HepG2 (cell line): Measurements from ENCODE around the gene PPM1F.

ENCODE experiments used
- TCF7L2 ChIP-seq: IDR thresholded peaks from 2 replicates; pipeline ENCODE4 v1.6.1; 2011; ENCODE audit warnings: mild to moderate bottlenecking, low read depth, low read length, moderate library complexity
- YY1 ChIP-seq: IDR thresholded peaks from 2 replicates; pipeline ENCODE4 v1.6.1; 2011; ENCODE audit warnings: low read length, low read depth, moderate library complexity, mild to moderate bottlenecking; ENCODE audit not compliant: insufficient read depth, insufficient replicate concordance
- ZNF7 ChIP-seq: IDR thresholded peaks from 2 replicates; pipeline ENCODE4 v1.6.1; 2016; ENCODE audit warnings: missing biosample characterization, missing genetic modification reagents
- ZSCAN9 ChIP-seq: IDR thresholded peaks from 2 replicates; pipeline ENCODE4 v1.6.1; 2016; ENCODE audit warnings: borderline replicate concordance
- TF ChIP-seq, protein P1 (sequence below): sonication (generic); formaldehyde crosslinking; IDR thresholded peaks from 2 replicates; pipeline ENCODE4 v1.5.0; 2020; ENCODE audit warnings: mild to moderate bottlenecking, missing genetic modification reagents
- TF ChIP-seq, protein P2 (sequence below): fragments of 450-650 bp; IDR thresholded peaks from 2 replicates; pipeline ENCODE4 v1.6.1; 2017; ENCODE audit warnings: mild to moderate bottlenecking
- TF ChIP-seq, protein P3 (sequence below), 2 experiments: sonication (generic) in 1 of 2; formaldehyde crosslinking in 1 of 2; IDR thresholded peaks; 2 replicates each; pipeline versions ENCODE4 v1.5.1 to v1.6.1; 2011 to 2020; ENCODE audit warnings: borderline replicate concordance in 1 of 2, low read depth in 1 of 2, low read length in 1 of 2, mild to moderate bottlenecking in 1 of 2, missing genetic modification reagents in 1 of 2, moderate library complexity in 1 of 2
- TF ChIP-seq, protein P4 (sequence below): sonication (generic); formaldehyde crosslinking; IDR thresholded peaks from 2 replicates; pipeline ENCODE4 v1.5.0; 2020; ENCODE audit warnings: mild to moderate bottlenecking, missing genetic modification reagents, moderate library complexity
- TF ChIP-seq, protein P5 (sequence below), 2 experiments: sonication (generic) in 1 of 2; formaldehyde crosslinking in 1 of 2; IDR thresholded peaks; 2 replicates each; pipeline versions ENCODE4 v1.4.0 to v1.6.1; 2018 to 2020; ENCODE audit warnings: missing genetic modification reagents in 2 of 2, borderline replicate concordance in 1 of 2, low read depth in 1 of 2, mild to moderate bottlenecking in 1 of 2, missing biosample characterization in 1 of 2
- TF ChIP-seq, protein P6 (sequence below): sonication (generic); formaldehyde crosslinking; IDR thresholded peaks from 2 replicates; pipeline ENCODE4 v1.8.1; 2023; ENCODE audit warnings: mild to moderate bottlenecking, moderate library complexity, missing genetic modification reagents

DNA sequence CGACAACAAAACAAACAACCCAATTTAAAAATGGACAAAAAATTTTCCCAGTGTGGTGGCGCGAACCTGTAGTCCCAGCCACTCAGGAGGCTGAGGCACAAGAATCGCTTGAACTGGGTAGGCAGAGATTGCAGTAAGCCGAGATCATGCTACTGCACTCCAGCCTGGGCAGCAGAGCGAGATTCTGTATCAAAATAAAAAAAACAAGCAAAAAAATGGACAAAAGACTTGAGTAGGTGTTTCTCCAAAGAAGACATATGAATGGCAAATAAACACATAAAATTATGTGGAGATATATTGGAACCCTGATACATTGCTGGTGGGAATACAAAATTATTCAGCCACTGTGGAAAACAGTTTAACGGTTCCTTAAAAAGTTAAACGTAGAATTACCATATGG lies 57.8 kb downstream of the PPM1F start:
- TF ChIP-seq, protein P1, sequence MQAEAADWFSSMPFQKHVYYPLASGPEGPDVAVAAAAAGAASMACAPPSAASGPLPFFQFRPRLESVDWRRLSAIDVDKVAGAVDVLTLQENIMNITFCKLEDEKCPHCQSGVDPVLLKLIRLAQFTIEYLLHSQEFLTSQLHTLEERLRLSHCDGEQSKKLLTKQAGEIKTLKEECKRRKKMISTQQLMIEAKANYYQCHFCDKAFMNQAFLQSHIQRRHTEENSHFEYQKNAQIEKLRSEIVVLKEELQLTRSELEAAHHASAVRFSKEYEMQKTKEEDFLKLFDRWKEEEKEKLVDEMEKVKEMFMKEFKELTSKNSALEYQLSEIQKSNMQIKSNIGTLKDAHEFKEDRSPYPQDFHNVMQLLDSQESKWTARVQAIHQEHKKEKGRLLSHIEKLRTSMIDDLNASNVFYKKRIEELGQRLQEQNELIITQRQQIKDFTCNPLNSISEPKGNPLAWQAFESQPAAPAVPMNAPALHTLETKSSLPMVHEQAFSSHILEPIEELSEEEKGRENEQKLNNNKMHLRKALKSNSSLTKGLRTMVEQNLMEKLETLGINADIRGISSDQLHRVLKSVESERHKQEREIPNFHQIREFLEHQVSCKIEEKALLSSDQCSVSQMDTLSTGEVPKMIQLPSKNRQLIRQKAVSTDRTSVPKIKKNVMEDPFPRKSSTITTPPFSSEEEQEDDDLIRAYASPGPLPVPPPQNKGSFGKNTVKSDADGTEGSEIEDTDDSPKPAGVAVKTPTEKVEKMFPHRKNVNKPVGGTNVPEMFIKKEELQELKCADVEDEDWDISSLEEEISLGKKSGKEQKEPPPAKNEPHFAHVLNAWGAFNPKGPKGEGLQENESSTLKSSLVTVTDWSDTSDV (CRISPR knock-in tag): no peak
- no peak for TF ChIP-seq ZSCAN9 (CRISPR knock-in tag)
- TF ChIP-seq, protein P2, sequence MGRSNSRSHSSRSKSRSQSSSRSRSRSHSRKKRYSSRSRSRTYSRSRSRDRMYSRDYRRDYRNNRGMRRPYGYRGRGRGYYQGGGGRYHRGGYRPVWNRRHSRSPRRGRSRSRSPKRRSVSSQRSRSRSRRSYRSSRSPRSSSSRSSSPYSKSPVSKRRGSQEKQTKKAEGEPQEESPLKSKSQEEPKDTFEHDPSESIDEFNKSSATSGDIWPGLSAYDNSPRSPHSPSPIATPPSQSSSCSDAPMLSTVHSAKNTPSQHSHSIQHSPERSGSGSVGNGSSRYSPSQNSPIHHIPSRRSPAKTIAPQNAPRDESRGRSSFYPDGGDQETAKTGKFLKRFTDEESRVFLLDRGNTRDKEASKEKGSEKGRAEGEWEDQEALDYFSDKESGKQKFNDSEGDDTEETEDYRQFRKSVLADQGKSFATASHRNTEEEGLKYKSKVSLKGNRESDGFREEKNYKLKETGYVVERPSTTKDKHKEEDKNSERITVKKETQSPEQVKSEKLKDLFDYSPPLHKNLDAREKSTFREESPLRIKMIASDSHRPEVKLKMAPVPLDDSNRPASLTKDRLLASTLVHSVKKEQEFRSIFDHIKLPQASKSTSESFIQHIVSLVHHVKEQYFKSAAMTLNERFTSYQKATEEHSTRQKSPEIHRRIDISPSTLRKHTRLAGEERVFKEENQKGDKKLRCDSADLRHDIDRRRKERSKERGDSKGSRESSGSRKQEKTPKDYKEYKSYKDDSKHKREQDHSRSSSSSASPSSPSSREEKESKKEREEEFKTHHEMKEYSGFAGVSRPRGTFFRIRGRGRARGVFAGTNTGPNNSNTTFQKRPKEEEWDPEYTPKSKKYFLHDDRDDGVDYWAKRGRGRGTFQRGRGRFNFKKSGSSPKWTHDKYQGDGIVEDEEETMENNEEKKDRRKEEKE: no peak
- TF ChIP-seq, protein P3, sequence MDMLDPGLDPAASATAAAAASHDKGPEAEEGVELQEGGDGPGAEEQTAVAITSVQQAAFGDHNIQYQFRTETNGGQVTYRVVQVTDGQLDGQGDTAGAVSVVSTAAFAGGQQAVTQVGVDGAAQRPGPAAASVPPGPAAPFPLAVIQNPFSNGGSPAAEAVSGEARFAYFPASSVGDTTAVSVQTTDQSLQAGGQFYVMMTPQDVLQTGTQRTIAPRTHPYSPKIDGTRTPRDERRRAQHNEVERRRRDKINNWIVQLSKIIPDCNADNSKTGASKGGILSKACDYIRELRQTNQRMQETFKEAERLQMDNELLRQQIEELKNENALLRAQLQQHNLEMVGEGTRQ (IDR thresholded peaks at IDR 0.05; ENCODE audit: low read depth, low read length): no peak
- TF ChIP-seq, protein P3 (CRISPR knock-in tag; IDR thresholded peaks at IDR 0.05; ENCODE audit: borderline replicate concordance): no peak
- TF ChIP-seq ZNF7 (CRISPR knock-in tag): no peak
- TF ChIP-seq, protein P4, sequence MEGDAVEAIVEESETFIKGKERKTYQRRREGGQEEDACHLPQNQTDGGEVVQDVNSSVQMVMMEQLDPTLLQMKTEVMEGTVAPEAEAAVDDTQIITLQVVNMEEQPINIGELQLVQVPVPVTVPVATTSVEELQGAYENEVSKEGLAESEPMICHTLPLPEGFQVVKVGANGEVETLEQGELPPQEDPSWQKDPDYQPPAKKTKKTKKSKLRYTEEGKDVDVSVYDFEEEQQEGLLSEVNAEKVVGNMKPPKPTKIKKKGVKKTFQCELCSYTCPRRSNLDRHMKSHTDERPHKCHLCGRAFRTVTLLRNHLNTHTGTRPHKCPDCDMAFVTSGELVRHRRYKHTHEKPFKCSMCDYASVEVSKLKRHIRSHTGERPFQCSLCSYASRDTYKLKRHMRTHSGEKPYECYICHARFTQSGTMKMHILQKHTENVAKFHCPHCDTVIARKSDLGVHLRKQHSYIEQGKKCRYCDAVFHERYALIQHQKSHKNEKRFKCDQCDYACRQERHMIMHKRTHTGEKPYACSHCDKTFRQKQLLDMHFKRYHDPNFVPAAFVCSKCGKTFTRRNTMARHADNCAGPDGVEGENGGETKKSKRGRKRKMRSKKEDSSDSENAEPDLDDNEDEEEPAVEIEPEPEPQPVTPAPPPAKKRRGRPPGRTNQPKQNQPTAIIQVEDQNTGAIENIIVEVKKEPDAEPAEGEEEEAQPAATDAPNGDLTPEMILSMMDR (CRISPR knock-in tag): no peak
- TF ChIP-seq, protein P5, sequence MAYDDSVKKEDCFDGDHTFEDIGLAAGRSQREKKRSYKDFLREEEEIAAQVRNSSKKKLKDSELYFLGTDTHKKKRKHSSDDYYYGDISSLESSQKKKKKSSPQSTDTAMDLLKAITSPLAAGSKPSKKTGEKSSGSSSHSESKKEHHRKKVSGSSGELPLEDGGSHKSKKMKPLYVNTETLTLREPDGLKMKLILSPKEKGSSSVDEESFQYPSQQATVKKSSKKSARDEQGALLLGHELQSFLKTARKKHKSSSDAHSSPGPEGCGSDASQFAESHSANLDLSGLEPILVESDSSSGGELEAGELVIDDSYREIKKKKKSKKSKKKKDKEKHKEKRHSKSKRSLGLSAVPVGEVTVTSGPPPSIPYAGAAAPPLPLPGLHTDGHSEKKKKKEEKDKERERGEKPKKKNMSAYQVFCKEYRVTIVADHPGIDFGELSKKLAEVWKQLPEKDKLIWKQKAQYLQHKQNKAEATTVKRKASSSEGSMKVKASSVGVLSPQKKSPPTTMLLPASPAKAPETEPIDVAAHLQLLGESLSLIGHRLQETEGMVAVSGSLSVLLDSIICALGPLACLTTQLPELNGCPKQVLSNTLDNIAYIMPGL (CRISPR knock-in tag; IDR thresholded peaks at IDR 0.05; ENCODE audit: borderline replicate concordance in 1 of 2, low read depth in 1 of 2): no peak
- TF ChIP-seq YY1: no peak
- TF ChIP-seq, protein P6, sequence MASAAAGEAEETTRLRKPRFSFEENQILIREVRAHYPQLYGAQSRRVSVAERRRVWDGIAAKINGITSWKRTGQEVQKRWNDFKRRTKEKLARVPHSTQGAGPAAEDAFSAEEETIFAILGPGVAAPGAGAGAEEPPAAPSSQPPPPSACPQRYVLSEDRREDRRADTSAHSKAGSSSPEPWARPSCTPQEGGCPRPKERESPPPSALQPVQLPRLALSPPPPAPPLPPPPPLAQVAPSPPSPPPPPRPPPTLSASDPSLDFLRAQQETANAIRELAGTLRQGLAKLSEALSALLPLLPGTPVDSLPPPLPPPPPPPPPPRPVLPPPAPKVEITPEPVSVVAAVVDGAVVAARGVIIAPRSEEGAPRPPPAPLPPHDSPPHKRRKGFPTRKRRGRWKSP (CRISPR knock-in tag): no peak
- no peak for TF ChIP-seq TCF7L2
